Mucosa of descending colon (tissue), 3 donors: ENCODE data around the gene ZNF839. TPM values are rescaled to one million over a fixed set of nuclear protein-coding genes. Genes with fewer than 3 reads are reported as not detected.

Source experiments
- ATAC-seq: fragments of 200-7000 bp; cut with Tn5 transposase; one replicate; pipeline ENCODE4 v1.9.1; 2020; ENCODE audit warnings: mild to moderate bottlenecking, moderate library complexity
- DNase-seq, 3 donors: peaks; one replicate each; pipeline ENCODE4 v3.0.0-alpha.2; 2020
- H3K36me3 ChIP-seq: fragments of 200-600 bp; one replicate; pipeline ENCODE4 v1.8.0; 2021; ENCODE audit warnings: low read depth, mild to moderate bottlenecking
- H3K4me1 ChIP-seq: fragments of 200-600 bp; one replicate; pipeline ENCODE4 v1.8.0; 2021; ENCODE audit warnings: low read depth, mild to moderate bottlenecking
- H3K4me3 ChIP-seq: fragments of 200-600 bp; one replicate; pipeline ENCODE4 v1.8.0; 2021; ENCODE audit warnings: mild to moderate bottlenecking
- H3K9me3 ChIP-seq: fragments of 200-600 bp; one replicate; pipeline ENCODE4 v1.8.0; 2021; ENCODE audit warnings: mild to moderate bottlenecking
- CTCF ChIP-seq: fragments of 200-600 bp; IDR thresholded peaks from one replicate; pipeline ENCODE4 v1.8.0; 2022; ENCODE audit warnings: antibody characterized with exemption, mild to moderate bottlenecking
- intact Hi-C, 2 donors: fragments of 100-400 bp; cut with DNase I in 1 of 2; cut with micrococcal nuclease in 1 of 2; formaldehyde crosslinking; loops; one replicate each; pipeline versions ENCODE4 v1.11.0 to v1.11.1; 2022; cut with DNase I, micrococcal nuclease
- total RNA-seq, 3 donors: library from RNA; stranded (reverse); fragmentation: NEBNext Ultra II Directional in 2 of 3; extraction: Animal tissue kit (Norgen Biotek cat#: 25700) in 2 of 3; gene quantifications; one replicate each; pipeline versions ENCODE4 v1.2.1 to v1.2.4, GENCODE V29; 2021 to 2023
- donor health status: DM: no; HTN: no; CAD: no; lungs with moderate emphysema.
- donor health status: DM: no; HTN: no; CAD: no.
- donor health status: DM: no; HTN: yes; CAD: no.

ZNF839 gene
- total RNA-seq, 3 donors from 2014 or later, result 9.5 to 12.4 (median 9.7) TPM

- intact Hi-C loops, result loop anchor here (5.0 to 10.0 kb wide), 2 partner anchors 78 to 80 kb away; no protein-coding TSS in a partner anchor
- ATAC-seq, result no peak
- Histone ChIP-seq H3K9me3 (no peaks in the 10 kb centered on the region), H3K4me3 (no peak overlapping the region), H3K36me3 (no peaks in the 10 kb centered on the region), H3K4me1 (peaks cover 17% of the 10 kb centered on the region)
- no peak for TF ChIP-seq CTCF
- DNase-seq, result no peak
Observed at GRCh38 chr14:102315121-102315520, 4.4 kb upstream of the ZNF839 start.

- intact Hi-C loops, result loop anchor here (5.0 to 10.0 kb wide), 2 partner anchors 79 to 82 kb away; no protein-coding TSS in a partner anchor
- peak in 1 of 3 donors; percentile 85 for DNase-seq
- H3K4me3 ChIP-seq, result no peak overlapping the region
- H3K9me3 ChIP-seq, result no peaks in the 10 kb centered on the region
- TF ChIP-seq CTCF, result no peak
- H3K36me3 ChIP-seq, result no peaks in the 10 kb centered on the region
- ATAC-seq, result no peak
- peaks cover 17% of the 10 kb centered on the region for H3K4me1 ChIP-seq
Observed at GRCh38 chr14:102316338-102316742, 3.2 kb upstream of the ZNF839 start.

- intact Hi-C loops, result loop anchor here (5.0 to 10.0 kb wide), 2 partner anchors 80 to 82 kb away; no protein-coding TSS in a partner anchor
- no peaks in the 10 kb centered on the region for H3K9me3 ChIP-seq
- DNase-seq, result peak; percentile 93 to 97 (median 95)
- H3K4me1 ChIP-seq, result peaks cover 17% of the 10 kb centered on the region
- peak; percentile 77 for TF ChIP-seq CTCF
- H3K36me3 ChIP-seq, result no peaks in the 10 kb centered on the region
- H3K4me3 ChIP-seq, result peak overlapping the region; percentile 14
- peak; percentile 83 for ATAC-seq
Observed at GRCh38 chr14:102316743-102317563, 2.6 kb upstream of the ZNF839 start.

- Histone ChIP-seq H3K4me3 (peak overlapping the region; percentile 14), H3K9me3 (no peaks in the 10 kb centered on the region), H3K36me3 (no peaks in the 10 kb centered on the region), H3K4me1 (peaks cover 17% of the 10 kb centered on the region)
- no peak for TF ChIP-seq CTCF
- intact Hi-C loops, result loop anchor here (5.0 to 10.0 kb wide), 2 partner anchors 80 to 83 kb away; no protein-coding TSS in a partner anchor
- ATAC-seq (peak; percentile 18), DNase-seq (peak in 1 of 3 donors; percentile 68)
Observed at GRCh38 chr14:102317564-102318248, 1.8 kb upstream of the ZNF839 start.

GRCh38 chr14:102318781-102319276, 717 bp upstream of the ZNF839 start:
- H3K36me3 ChIP-seq, result no peaks in the 10 kb centered on the region
- H3K4me1 ChIP-seq, result peaks cover 12% of the 10 kb centered on the region
- ATAC-seq, result no peak
- intact Hi-C loops, result loop anchor here (5.0 to 10.0 kb wide), 2 partner anchors 82 to 84 kb away; no protein-coding TSS in a partner anchor
- DNase-seq, result peak in 1 of 3 donors; percentile 41
- H3K4me3 ChIP-seq, result no peak overlapping the region
- H3K9me3 ChIP-seq, result no peaks in the 10 kb centered on the region
- no peak for TF ChIP-seq CTCF
